HUES64 (cell line): Measurements from ENCODE around the gene ATG4D.
"Not testable (repeated sequence)": the region's sequence is repeated elsewhere in the genome, so short reads cannot be mapped to it uniquely, and the experiment has no call there.

Source experiments
- H3K27ac ChIP-seq: 2 replicates; pipeline ENCODE4 v1.7.0; 2013; ENCODE audit warnings: low read depth, low read length, inconsistent platforms
- H3K27me3 ChIP-seq: 2 replicates; pipeline ENCODE4 v1.6.1; 2013; ENCODE audit warnings: mild to moderate bottlenecking, low read length; ENCODE audit not compliant: insufficient read depth
- H3K36me3 ChIP-seq: 2 replicates; pipeline ENCODE4 v1.6.1; 2013; ENCODE audit warnings: mild to moderate bottlenecking, low read length; ENCODE audit not compliant: insufficient read depth
- H3K4me1 ChIP-seq: 2 replicates; pipeline ENCODE4 v1.6.1; 2013; ENCODE audit warnings: mild to moderate bottlenecking, low read length, moderate library complexity; ENCODE audit not compliant: insufficient read depth
- H3K4me3 ChIP-seq: 2 replicates; pipeline ENCODE4 v1.5.1; 2013; ENCODE audit warnings: mild to moderate bottlenecking, low read length, moderate library complexity
- H3K9ac ChIP-seq: 2 replicates; pipeline ENCODE4 v1.6.1; 2013; ENCODE audit warnings: mild to moderate bottlenecking, low read depth, low read length
- H3K9me3 ChIP-seq: 2 replicates; pipeline ENCODE4 v1.6.1; 2013; ENCODE audit warnings: low read depth, low read length; ENCODE audit not compliant: insufficient read depth
- WGBS: fragments of 150-250, 120-280 bp; methylation state at CpG from one replicate; pipeline ENCODE4 v1.1.7; 2013; ENCODE audit warnings: missing lambda C conversion rate; 5-methylcytosine and 5-hydroxymethylcytosine counted together

The ATG4D gene

DNA sequence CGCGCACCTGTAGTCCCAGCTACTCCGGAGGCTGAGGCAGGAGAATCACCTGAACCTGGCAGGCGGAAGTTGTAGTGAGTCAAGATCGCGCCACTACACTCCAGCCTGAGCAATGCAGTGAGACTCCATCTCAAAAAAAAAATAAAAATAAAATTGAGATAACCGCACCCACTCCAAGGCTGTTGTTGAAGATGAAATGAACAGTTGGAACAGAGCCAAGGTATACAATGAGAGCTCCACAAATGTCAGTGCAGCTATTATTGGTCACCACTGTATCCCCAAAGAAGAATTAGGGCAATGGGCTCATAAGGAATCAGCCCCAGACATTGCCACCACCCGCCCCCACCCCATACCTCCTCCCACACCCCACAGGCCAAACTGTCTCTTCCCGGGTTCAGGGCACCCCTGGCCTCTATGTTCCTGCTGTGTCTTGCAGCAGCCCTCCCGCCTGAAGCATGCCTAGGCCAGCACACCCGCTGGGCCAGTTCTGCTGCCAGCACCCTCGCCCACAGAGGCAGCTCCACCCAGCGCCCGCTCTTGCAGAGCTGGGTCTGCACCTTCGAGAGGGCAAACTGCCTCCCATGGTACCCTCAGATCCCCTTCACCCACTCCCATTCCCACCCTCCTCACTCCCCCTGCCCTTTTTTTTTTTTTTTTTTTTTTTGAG, 22.9 kb upstream of the ATG4D start:
- no peaks in the 10 kb centered on the region for H3K9me3 ChIP-seq
- no peak overlapping the region for H3K4me3 ChIP-seq
- no peaks in the 10 kb centered on the region for H3K36me3 ChIP-seq
- H3K27me3 ChIP-seq, result peaks cover 42% of the 10 kb centered on the region
- no peak overlapping the region for H3K9ac ChIP-seq
- H3K4me1 ChIP-seq, result 0 out of 2 replicates have a peak, but pooled peaks cover 4% of the 10 kb centered on the region
- no peak overlapping the region for H3K27ac ChIP-seq
- WGBS, result 89% methylated on average over 15 of the region's 15 CpGs

DNA sequence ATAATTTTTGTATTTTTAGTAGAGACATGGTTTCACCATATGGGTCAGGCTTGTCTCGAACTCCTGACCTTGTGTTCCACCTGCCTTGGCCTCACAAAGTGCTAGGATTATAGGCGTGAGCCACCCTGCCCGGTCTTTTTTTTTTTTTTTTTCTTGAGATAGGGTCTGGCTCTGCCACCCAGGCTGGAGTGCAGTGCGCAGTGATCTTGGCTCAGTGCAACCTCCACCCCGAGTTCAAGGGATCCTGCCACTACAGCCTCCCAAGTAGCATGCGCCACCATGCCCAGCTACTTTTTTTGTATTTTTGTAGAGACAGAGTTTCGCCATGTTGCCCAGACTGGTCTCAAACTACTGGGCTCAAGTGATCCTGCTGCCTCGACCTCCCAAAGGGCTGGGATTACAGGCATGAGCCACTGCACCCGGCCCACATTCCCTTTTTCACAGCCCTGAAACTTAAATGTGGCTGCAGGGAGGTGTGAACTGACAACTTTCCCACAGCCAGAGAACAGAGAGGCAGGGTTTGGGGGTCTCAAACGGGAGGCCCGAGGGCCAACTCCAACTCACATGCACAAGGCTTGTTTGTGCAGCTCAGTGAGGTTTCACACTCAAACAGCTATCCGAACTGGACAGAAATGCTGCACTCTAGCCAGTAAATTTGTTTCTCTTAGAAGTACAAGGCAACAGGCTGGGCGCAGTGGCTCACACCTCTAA, 22.1 kb upstream of the ATG4D start:
- H3K4me1 ChIP-seq, result 0 out of 2 replicates have a peak, but pooled peaks cover 4% of the 10 kb centered on the region
- no peak overlapping the region for H3K27ac ChIP-seq
- 88% methylated on average over 13 of the region's 13 CpGs for WGBS
- H3K27me3 ChIP-seq, result peaks cover 34% of the 10 kb centered on the region
- H3K9me3 ChIP-seq, result no peaks in the 10 kb centered on the region
- H3K4me3 ChIP-seq, result no peak overlapping the region
- H3K36me3 ChIP-seq, result no peaks in the 10 kb centered on the region
- H3K9ac ChIP-seq, result no peak overlapping the region

DNA sequence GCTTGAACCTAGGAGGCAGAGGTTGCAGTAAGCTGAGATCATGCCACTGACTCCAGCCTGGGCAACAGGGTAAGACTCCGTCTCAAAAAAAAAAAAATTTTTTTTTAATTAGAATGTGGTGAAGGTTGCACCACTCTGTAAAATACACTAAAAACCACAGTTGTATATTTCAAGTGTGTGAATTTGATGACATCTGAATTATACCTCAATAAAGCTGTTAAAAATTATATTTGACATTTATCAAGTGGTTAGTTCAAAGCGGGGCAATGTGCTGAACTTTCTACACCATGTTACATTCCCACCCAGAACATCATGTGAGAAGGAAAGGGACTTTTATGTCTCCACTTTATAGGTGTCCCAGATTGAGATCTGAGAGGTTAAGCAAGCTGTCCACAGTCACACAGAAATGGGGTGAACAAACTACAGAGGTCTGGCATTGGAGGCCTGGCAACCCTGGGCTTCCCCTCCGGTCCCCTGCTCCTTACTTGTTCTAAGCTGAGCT, 20.5 kb upstream of the ATG4D start:
- WGBS, result 91% methylated on average over 1 of the region's 3 CpGs
- H3K36me3 ChIP-seq, result no peaks in the 10 kb centered on the region
- no peak overlapping the region for H3K4me3 ChIP-seq
- H3K4me1 ChIP-seq, result 0 out of 2 replicates have a peak, but pooled peaks cover 2% of the 10 kb centered on the region
- peaks cover 18% of the 10 kb centered on the region for H3K27me3 ChIP-seq
- no peak overlapping the region for H3K27ac ChIP-seq
- H3K9ac ChIP-seq, result no peak overlapping the region
- no peaks in the 10 kb centered on the region for H3K9me3 ChIP-seq

DNA sequence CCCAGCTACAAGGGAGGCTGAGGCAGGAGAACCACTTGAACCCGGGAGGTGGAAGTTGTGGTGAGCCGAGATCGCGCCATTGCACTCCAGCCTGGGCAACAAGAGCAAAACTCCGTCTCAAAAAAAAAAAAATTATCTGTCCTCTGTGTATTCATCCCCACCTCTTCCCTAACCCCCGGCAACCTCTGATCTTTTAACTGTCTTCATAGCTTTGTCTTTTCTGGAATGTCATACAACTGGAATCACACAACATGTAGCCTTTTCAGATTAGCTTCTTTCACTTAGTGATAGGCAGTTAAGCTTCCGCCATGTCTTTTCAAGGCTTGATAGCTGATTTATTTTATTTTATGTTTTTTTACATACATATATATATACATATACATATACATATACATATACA, 18.1 kb upstream of the ATG4D start:
- no peak overlapping the region for H3K27ac ChIP-seq
- WGBS, result 93% methylated on average over 6 of the region's 7 CpGs
- H3K4me1 ChIP-seq, result no peaks in the 10 kb centered on the region
- H3K27me3 ChIP-seq, result no peaks in the 10 kb centered on the region
- no peaks in the 10 kb centered on the region for H3K9me3 ChIP-seq
- H3K4me3 ChIP-seq, result no peak overlapping the region
- H3K9ac ChIP-seq, result no peak overlapping the region
- no peaks in the 10 kb centered on the region for H3K36me3 ChIP-seq

DNA sequence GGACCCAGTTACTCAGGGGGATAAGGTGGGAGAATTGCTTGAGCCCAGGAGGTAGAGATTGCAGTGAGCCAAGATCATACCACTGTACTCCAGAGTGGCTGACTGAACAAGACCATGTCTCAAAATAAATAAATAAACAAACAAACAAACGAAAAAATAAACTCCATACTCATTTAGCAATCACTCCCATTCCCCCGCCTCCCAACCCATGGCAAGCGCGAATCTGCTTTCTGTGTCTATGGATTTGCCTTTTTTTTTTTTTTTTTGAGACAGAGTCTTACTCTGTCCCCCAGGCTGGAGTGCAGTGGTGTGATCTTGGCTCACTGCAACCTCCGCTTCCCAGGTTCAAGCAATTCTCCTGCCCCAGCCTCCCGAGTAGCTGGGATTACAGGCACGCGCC, 16.8 kb upstream of the ATG4D start:
- 90% methylated on average over 8 of the region's 8 CpGs for WGBS
- not testable (repeated sequence) for H3K36me3 ChIP-seq, H3K4me3 ChIP-seq, H3K9ac ChIP-seq, H3K9me3 ChIP-seq, H3K4me1 ChIP-seq, H3K27ac ChIP-seq, H3K27me3 ChIP-seq

DNA sequence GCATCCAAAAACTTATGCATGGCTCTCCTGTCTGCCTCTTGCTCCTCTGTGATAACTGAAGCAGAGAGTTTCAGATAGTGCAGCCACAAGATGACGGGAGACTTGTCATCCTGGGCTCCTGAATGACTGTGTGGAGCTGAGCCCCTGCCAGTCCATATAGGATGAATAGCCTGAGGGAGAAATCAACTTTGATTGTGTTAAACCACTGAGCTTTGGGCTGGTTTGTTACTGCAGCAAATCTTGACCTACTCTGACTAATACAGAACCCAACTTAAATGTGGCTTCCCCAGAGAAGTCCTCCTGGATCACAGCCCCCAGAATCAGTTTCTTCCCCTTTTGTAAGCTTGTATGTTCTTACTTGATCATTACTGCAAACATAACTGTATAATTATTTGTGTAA, 11.2 kb upstream of the ATG4D start:
- no peaks in the 10 kb centered on the region; the same call in 1 of the 2 replicates for H3K27me3 ChIP-seq
- WGBS, result 89% methylated on average over 1 of the region's 1 CpG
- no peak overlapping the region for H3K4me3 ChIP-seq
- no peak overlapping the region for H3K9ac ChIP-seq
- no peaks in the 10 kb centered on the region for H3K9me3 ChIP-seq
- no peak overlapping the region for H3K27ac ChIP-seq
- H3K36me3 ChIP-seq, result no peaks in the 10 kb centered on the region
- H3K4me1 ChIP-seq, result no peaks in the 10 kb centered on the region

DNA sequence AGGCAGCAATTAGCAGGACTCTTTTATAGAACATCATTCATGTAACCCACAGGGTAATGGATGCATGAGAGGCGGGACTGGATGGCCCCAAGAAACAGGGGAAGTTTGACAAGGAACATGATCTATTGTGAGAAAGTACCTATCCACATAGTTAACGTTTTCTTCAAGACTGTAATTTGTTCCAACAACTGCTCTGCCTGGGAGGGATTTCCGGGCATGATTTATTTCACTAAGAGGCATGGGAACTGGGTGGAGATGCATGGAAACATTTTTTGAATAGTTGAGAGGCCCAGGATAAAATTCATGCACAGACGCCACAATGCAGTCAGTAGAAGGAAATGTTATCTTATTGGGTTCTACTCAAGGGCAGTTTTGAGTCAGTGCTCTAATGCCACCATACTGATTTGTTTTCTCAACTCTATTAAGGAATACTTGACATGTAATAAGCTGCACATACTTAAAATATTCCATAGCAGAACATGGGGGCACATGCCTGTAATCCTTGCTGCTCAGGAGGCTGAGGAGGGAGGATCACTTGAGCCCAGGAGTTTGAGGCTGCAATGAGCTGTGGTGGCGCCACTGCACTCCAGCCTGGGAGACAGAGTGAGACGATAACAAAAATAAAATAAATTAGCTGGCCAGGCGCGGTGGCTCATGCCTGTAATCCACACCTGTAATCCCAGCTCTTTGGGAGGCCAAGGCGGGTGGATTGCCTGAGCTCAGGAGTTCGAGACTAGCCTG, 9.9 kb upstream of the ATG4D start:
- Histone ChIP-seq H3K27me3 (no peaks in the 10 kb centered on the region; the same call in 1 of the 2 replicates), H3K9ac (no peak overlapping the region), H3K9me3 (no peaks in the 10 kb centered on the region), H3K27ac (no peak overlapping the region), H3K4me3 (no peak overlapping the region), H3K4me1 (no peaks in the 10 kb centered on the region), H3K36me3 (no peaks in the 10 kb centered on the region)
- WGBS, result 90% methylated on average over 10 of the region's 10 CpGs

DNA sequence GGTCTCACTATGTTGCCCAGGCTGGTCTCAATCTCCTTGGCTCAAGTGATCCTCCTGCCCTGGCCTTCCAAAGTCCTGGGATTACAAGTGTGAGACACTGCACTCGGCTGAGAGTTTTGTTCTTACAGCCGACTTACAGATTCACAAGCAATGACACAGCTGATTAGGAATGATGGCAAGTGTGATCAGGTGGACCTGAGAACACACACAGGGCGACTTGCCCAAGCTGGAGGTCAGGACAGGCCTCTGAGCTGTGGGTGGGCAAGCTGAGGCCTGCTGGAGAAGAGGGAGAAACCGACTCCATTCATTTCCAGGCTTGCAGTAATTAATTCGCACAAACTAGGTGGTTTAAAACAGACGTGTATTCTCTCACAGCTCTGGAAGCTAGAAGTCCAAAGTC, 8.1 kb upstream of the ATG4D start:
- H3K4me3 ChIP-seq, result no peak overlapping the region
- no peaks in the 10 kb centered on the region for H3K9me3 ChIP-seq
- H3K9ac ChIP-seq, result no peak overlapping the region
- 84% methylated on average over 6 of the region's 6 CpGs for WGBS
- no peak overlapping the region for H3K27ac ChIP-seq
- H3K36me3 ChIP-seq, result no peaks in the 10 kb centered on the region
- no peaks in the 10 kb centered on the region; the same call in 1 of the 2 replicates for H3K27me3 ChIP-seq
- H3K4me1 ChIP-seq, result no peaks in the 10 kb centered on the region

DNA sequence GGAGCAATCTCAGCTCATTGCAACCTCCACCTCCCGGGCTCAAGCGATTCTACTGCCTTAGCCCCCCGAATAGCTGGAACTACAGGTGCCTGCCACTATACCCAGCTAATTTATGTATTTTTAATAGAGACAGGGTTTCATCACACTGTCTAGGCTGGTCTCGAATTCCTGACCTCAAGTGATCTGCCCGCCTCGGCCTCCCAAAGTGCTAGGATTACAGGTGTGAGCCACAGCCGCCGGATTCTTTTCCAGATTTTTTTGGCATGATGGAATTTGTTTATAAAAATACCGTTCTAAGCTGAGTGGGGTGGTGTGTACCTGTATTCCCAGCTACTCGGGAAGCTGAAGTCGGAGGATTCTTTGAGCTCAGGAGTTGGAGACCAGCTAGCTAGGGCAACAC, 6.0 kb upstream of the ATG4D start:
- 91% methylated on average over 11 of the region's 11 CpGs for WGBS
- H3K36me3 ChIP-seq, result no peaks in the 10 kb centered on the region
- H3K4me3 ChIP-seq, result no peak overlapping the region
- no peak overlapping the region for H3K27ac ChIP-seq
- no peak overlapping the region for H3K9ac ChIP-seq
- H3K27me3 ChIP-seq, result no peaks in the 10 kb centered on the region; the same call in 1 of the 2 replicates
- no peaks in the 10 kb centered on the region for H3K9me3 ChIP-seq
- H3K4me1 ChIP-seq, result no peaks in the 10 kb centered on the region

DNA sequence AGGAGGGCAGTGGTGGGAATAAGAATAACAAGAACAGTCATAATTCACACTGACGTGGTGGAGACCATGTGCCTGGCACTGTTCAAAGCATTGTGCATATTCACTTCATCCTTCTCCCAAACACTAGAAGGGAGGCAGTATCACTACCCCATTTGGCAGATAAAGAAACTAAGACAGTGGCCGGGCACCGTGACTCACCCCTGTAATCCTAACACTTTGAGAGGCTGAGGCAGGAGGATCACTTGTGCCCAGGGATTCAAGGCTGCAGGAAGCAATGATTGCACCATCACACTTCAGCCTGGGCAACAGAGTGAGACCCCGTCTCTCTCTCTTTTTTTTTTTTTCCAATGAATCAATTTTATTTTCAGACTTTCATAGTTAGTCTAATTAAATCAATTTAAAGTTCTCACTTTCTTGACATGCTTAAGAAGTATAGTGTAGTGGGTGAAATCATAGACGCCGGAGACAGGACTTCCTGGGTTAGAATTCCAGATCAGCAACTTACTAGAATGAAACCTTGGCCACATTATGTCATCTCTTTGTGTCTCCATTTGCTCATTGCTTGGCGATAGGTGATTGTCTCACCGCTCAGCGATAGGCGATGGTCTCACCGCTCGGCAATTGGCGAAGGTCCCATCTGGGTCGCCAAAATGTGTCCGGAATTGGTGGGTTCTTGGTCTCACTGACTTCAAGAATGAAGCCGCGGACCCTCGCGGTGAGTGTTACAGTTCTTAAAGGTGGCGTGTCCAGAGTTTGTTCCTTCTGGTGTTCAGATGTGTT, 5.3 kb upstream of the ATG4D start:
- 91% methylated on average over 20 of the region's 20 CpGs for whole genome bisulfite sequencing

More for the DNA sequence above, 5.3 kb upstream of the ATG4D start:
- no peak overlapping the region for H3K9ac ChIP-seq
- no peaks in the 10 kb centered on the region for H3K36me3 ChIP-seq
- H3K4me3 ChIP-seq, result no peak overlapping the region
- H3K27ac ChIP-seq, result no peak overlapping the region
- no peaks in the 10 kb centered on the region for H3K4me1 ChIP-seq
- no peaks in the 10 kb centered on the region for H3K9me3 ChIP-seq
- no peaks in the 10 kb centered on the region; the same call in 1 of the 2 replicates for H3K27me3 ChIP-seq
